ENCODE results near the gene MAN1C1.

DNA sequence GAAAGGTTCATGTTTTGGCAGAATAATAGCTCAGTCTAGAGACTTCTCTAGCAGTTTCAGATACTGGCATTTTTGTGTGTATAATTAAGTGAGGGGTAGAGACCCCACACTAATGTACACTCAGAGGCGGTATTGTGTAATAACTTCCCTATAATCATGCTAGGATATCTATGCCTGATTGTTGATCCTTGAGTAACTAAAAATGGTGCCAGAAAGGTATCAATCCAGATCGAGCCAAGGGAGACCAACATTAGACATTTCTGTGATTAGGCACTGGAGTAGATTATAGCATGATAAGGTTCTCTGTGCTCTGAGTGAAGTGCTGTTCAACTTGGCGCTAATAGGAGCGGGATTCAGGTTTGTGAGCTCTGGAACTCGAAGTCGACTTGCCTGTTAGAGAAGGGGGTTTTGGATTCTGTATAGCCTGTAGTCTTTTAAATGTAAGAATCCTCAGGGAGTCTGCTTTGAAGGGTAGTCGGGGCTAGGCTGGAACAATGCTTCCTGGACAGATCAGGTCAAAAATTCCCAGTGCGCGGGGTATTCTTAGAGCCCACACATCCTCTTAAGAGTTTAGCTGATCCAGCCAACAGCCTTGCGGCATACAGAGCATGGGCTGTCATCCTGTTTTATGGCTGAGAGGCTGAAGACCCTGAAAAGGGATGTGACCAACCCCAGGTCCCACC lies 24.2 kb downstream of the MAN1C1 start:
- no peak for TF ChIP-seq POLR2A (IDR thresholded peaks at IDR 0.05)
- TF ChIP-seq, protein P1, sequence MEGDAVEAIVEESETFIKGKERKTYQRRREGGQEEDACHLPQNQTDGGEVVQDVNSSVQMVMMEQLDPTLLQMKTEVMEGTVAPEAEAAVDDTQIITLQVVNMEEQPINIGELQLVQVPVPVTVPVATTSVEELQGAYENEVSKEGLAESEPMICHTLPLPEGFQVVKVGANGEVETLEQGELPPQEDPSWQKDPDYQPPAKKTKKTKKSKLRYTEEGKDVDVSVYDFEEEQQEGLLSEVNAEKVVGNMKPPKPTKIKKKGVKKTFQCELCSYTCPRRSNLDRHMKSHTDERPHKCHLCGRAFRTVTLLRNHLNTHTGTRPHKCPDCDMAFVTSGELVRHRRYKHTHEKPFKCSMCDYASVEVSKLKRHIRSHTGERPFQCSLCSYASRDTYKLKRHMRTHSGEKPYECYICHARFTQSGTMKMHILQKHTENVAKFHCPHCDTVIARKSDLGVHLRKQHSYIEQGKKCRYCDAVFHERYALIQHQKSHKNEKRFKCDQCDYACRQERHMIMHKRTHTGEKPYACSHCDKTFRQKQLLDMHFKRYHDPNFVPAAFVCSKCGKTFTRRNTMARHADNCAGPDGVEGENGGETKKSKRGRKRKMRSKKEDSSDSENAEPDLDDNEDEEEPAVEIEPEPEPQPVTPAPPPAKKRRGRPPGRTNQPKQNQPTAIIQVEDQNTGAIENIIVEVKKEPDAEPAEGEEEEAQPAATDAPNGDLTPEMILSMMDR (IDR thresholded peaks at IDR 0.05), result no peak
